IMR-90 (cell line): ENCODE results near the gene MYADML2. TPM values are rescaled to one million over a fixed set of nuclear protein-coding genes. Genes with fewer than 3 reads are reported as not detected.

Experiments
- ATAC-seq: fragments of 200-7000 bp; cut with Tn5 transposase; 2 replicates; pipeline ENCODE4 v1.9.1; 2020; ENCODE audit warnings: low read depth, mild to moderate bottlenecking, moderate library complexity
- BruUV-seq: library from RNA; stranded (reverse); fragments of 400-500 nt; replicated peaks from 2 replicates; lab custom pipeline; 2021; lab: Mats Ljungman, UMichigan
- CTCF ChIA-PET: fragments of 300-600 bp; formaldehyde crosslinking; extraction: SDS; loops from one replicate; lab custom pipeline; 2021; ENCODE audit warnings: antibody characterized with exemption; lab: Yijun Ruan, JAX
- POLR2A ChIA-PET: fragments of 300-600 bp; sonication (Branson Sonifier 250); formaldehyde crosslinking; loops from one replicate; lab custom pipeline; 2022; ENCODE audit warnings: antibody characterized with exemption; ENCODE audit not compliant: unreplicated experiment; lab: Charles Lee
- DNase-seq: peaks from one replicate; pipeline ENCODE4 v3.0.0; 2013
- H2AFZ ChIP-seq: replicated peaks from 2 replicates; pipeline ENCODE3; 2013; ENCODE audit warnings: low read length, mild to moderate bottlenecking; ENCODE audit not compliant: poor library complexity
- H2AK5ac ChIP-seq: 2 replicates; pipeline ENCODE4 v1.6.1; 2013; ENCODE audit warnings: low read depth, low read length, inconsistent platforms
- H2AK9ac ChIP-seq: replicated peaks from 2 replicates; pipeline ENCODE3; 2013; ENCODE audit warnings: mild to moderate bottlenecking, low read depth, low read length, moderate library complexity; ENCODE audit not compliant: poor library complexity
- H2BK120ac ChIP-seq: 2 replicates; pipeline ENCODE4 v1.6.1; 2013; ENCODE audit warnings: low read depth, low read length, inconsistent platforms
- H2BK15ac ChIP-seq: 3 replicates; pipeline ENCODE4 v1.6.1; 2013; ENCODE audit warnings: low read depth, low read length, inconsistent platforms
- H2BK20ac ChIP-seq: 2 replicates; pipeline ENCODE4 v1.6.1; 2013; ENCODE audit warnings: low read depth, mild to moderate bottlenecking, inconsistent platforms, low read length, moderate library complexity
- H2BK5ac ChIP-seq: 2 replicates; pipeline ENCODE4 v1.6.1; 2013; ENCODE audit warnings: mild to moderate bottlenecking, low read depth, low read length, inconsistent platforms; ENCODE audit not compliant: poor library complexity, severe bottlenecking
- H3K14ac ChIP-seq: replicated peaks from 2 replicates; pipeline ENCODE4 v1.6.1; 2013; ENCODE audit warnings: low read depth, low read length, inconsistent platforms
- H3K18ac ChIP-seq: 2 replicates; pipeline ENCODE4 v1.6.1; 2013; ENCODE audit warnings: low read depth, low read length, control low read depth
- H3K23ac ChIP-seq: 2 replicates; pipeline ENCODE4 v1.6.1; 2013; ENCODE audit warnings: low read depth, low read length, inconsistent platforms
- H3K27ac ChIP-seq: 2 replicates; pipeline ENCODE4 v1.5.1; 2013; ENCODE audit warnings: mild to moderate bottlenecking, control low read depth, low read length; ENCODE audit not compliant: insufficient read depth
- H3K27me3 ChIP-seq: 2 replicates; pipeline ENCODE4 v1.6.1; 2013; ENCODE audit warnings: low read length; ENCODE audit not compliant: control insufficient read depth, insufficient read depth
- H3K36me3 ChIP-seq: 2 replicates; pipeline ENCODE4 v1.6.1; 2013; ENCODE audit warnings: low read length, mixed read lengths; ENCODE audit not compliant: control insufficient read depth, insufficient read depth
- H3K4ac ChIP-seq: 2 replicates; pipeline ENCODE4 v1.6.1; 2013; ENCODE audit warnings: low read depth, low read length, inconsistent platforms
- H3K4me1 ChIP-seq: 2 replicates; pipeline ENCODE4 v1.6.1; 2013; ENCODE audit warnings: low read length, mixed read lengths; ENCODE audit not compliant: control insufficient read depth, insufficient read depth
- H3K4me2 ChIP-seq: 2 replicates; pipeline ENCODE4 v1.6.1; 2013; ENCODE audit warnings: low read depth, mild to moderate bottlenecking, control low read depth, low read length, moderate library complexity
- H3K4me3 ChIP-seq: 2 replicates; pipeline ENCODE4 v1.5.1; 2013; ENCODE audit warnings: low read depth, mild to moderate bottlenecking, control low read depth, low read length, moderate library complexity; ENCODE audit not compliant: insufficient read depth
- H3K56ac ChIP-seq: 2 replicates; pipeline ENCODE4 v1.6.1; 2013; ENCODE audit warnings: low read length, inconsistent platforms; ENCODE audit not compliant: insufficient read depth; ENCODE audit errors: extremely low read depth
- H3K79me1 ChIP-seq, 2 experiments: 2 replicates each; pipeline ENCODE4 v1.6.1; 2013; ENCODE audit warnings: low read length in 2 of 2, inconsistent platforms in 1 of 2, low read depth in 1 of 2
- H3K9ac ChIP-seq: 2 replicates; pipeline ENCODE4 v1.6.1; 2013; ENCODE audit warnings: low read depth, low read length, control low read depth
- H3K9me1 ChIP-seq: 2 replicates; pipeline ENCODE4 v1.6.1; 2013; ENCODE audit warnings: low read length, inconsistent platforms; ENCODE audit not compliant: insufficient read depth
- H3K9me3 ChIP-seq: 2 replicates; pipeline ENCODE4 v1.6.1; 2013; ENCODE audit warnings: low read length; ENCODE audit not compliant: control insufficient read depth, insufficient read depth
- H4K20me1 ChIP-seq: 2 replicates; pipeline ENCODE4 v1.6.1; 2013; ENCODE audit warnings: low read length, inconsistent platforms; ENCODE audit not compliant: insufficient read depth
- H4K5ac ChIP-seq: 2 replicates; pipeline ENCODE4 v1.6.1; 2013; ENCODE audit warnings: mild to moderate bottlenecking, low read depth, low read length, control low read depth
- H4K8ac ChIP-seq, 2 experiments: 2 replicates each; pipeline ENCODE4 v1.6.1; 2013; ENCODE audit warnings: low read depth in 2 of 2, low read length in 2 of 2, control low read depth in 1 of 2, inconsistent platforms in 1 of 2
- H4K91ac ChIP-seq: 2 replicates; pipeline ENCODE4 v1.6.1; 2013; ENCODE audit warnings: low read depth, low read length, inconsistent platforms; ENCODE audit not compliant: insufficient read depth
- BHLHE40 ChIP-seq: fragments of 150-350 bp; IDR thresholded peaks from 2 replicates; pipeline ENCODE4 v1.6.1; 2016; ENCODE audit warnings: mild to moderate bottlenecking, low read depth, low read length
- CEBPB ChIP-seq: IDR thresholded peaks from 2 replicates; pipeline ENCODE4 v1.6.1; 2012; ENCODE audit warnings: low read depth, low read length, improper control_type of control experiment
- CHD1 ChIP-seq: IDR thresholded peaks from 2 replicates; pipeline ENCODE4 v1.6.1; 2012; ENCODE audit warnings: low read depth, low read length, improper control_type of control experiment
- CTCF ChIP-seq: conservative IDR thresholded peaks from 2 replicates; pipeline ENCODE4 v1.5.1; 2012; ENCODE audit warnings: mild to moderate bottlenecking, low read depth, low read length, improper control_type of control experiment
- ELK1 ChIP-seq: fragments of 150-350 bp; IDR thresholded peaks from 2 replicates; pipeline ENCODE4 v1.6.1; 2016; ENCODE audit warnings: low read depth, mild to moderate bottlenecking, low read length, moderate library complexity, borderline replicate concordance
- FOS ChIP-seq: fragments of 150-350 bp; IDR thresholded peaks from 2 replicates; pipeline ENCODE4 v1.6.1; 2016; ENCODE audit warnings: low read depth, low read length
- MAFK ChIP-seq: IDR thresholded peaks from 2 replicates; pipeline ENCODE4 v1.6.1; 2012; ENCODE audit warnings: low read depth, low read length, improper control_type of control experiment
- MAZ ChIP-seq: IDR thresholded peaks from 2 replicates; pipeline ENCODE4 v1.6.1; 2012; ENCODE audit warnings: low read depth, mild to moderate bottlenecking, low read length, improper control_type of control experiment, moderate library complexity, borderline replicate concordance
- MXI1 ChIP-seq: IDR thresholded peaks from 2 replicates; pipeline ENCODE4 v1.6.1; 2012; ENCODE audit warnings: low read depth, mild to moderate bottlenecking, low read length, moderate library complexity, borderline replicate concordance
- NFE2L2 ChIP-seq: fragments of 150-350 bp; IDR thresholded peaks from 2 replicates; pipeline ENCODE4 v1.6.1; 2016; ENCODE audit warnings: low read depth, mild to moderate bottlenecking, low read length
- RAD21 ChIP-seq: IDR thresholded peaks from 2 replicates; pipeline ENCODE4 v1.6.1; 2012; ENCODE audit warnings: low read length, improper control_type of control experiment
- RCOR1 ChIP-seq: IDR thresholded peaks from 2 replicates; pipeline ENCODE4 v1.6.1; 2012; ENCODE audit warnings: mild to moderate bottlenecking, low read length, improper control_type of control experiment; ENCODE audit not compliant: insufficient replicate concordance
- SMC3 ChIP-seq: fragments of 150-350 bp; IDR thresholded peaks from 2 replicates; pipeline ENCODE4 v1.6.1; 2016; ENCODE audit warnings: low read depth, mild to moderate bottlenecking, antibody characterized with exemption, low read length, moderate library complexity
- WGBS, 2 experiments: methylation state at CpG; one replicate each; pipeline versions ENCODE4 v1.1.5 to v1.1.7; 2013; ENCODE audit warnings: missing lambda C conversion rate in 2 of 2; ENCODE audit not compliant: insufficient read length in 1 of 2; ENCODE audit errors: extremely low coverage in 2 of 2; 5-methylcytosine and 5-hydroxymethylcytosine counted together
- dilution Hi-C: fragments of 300-500 bp; cut with HindIII; formaldehyde crosslinking; loops from one replicate; pipeline ENCODE4 v1.14.3; 2018; ENCODE audit warnings: low sequenced_read_pairs; ENCODE audit not compliant: unreplicated experiment
- in situ Hi-C: fragments of 300-500 bp; cut with MboI; formaldehyde crosslinking; loops from 3 replicates; pipeline ENCODE4 v1.14.3; 2019; ENCODE audit warnings: low sequenced_read_pairs, inconsistent platforms, mixed read lengths
- intact Hi-C: fragments of 100-400 bp; cut with micrococcal nuclease; formaldehyde crosslinking; loops from 2 replicates; pipeline ENCODE4 v1.10.0; 2022
- polyA plus RNA-seq, 3 experiments: library from polyadenylated mRNA; depleted of rRNA; stranded (reverse); fragments of >200 nt; gene quantifications; 2 replicates each; pipeline ENCODE4 v1.2.3, GENCODE V29; 2012; ENCODE audit warnings: low replicate concordance in 1 of 3
- total RNA-seq: library from RNA; depleted of rRNA; stranded (reverse); fragments of >200 nt; gene quantifications from 2 replicates; pipeline ENCODE4 v1.2.3, GENCODE V29; 2012

The MYADML2 gene
- total and polyA plus RNA-seq, 2 of the 4 experiments (the other 2 are of a cell fraction) = not detected

- dilution Hi-C loops (no loop called here), in situ Hi-C loops (no loop called here), intact Hi-C loops (no loop called here)
- no peak overlapping the region for H3K4me3 ChIP-seq
- peaks cover 25% of the 10 kb centered on the region for H3K9me1 ChIP-seq
- no peaks in the 10 kb centered on the region for H3K27me3 ChIP-seq
- no peak overlapping the region for H3K9ac ChIP-seq
- peaks cover 15 to 83% of the 10 kb centered on the region in 2 experiments for H3K79me1 ChIP-seq
- peak overlapping the region; percentile 36; the same call in 1 of the 2 replicates for H2AK5ac ChIP-seq
- H4K5ac ChIP-seq = no peak overlapping the region
- H4K20me1 ChIP-seq = peaks cover 84% of the 10 kb centered on the region
- H3K9me3 ChIP-seq = no peaks in the 10 kb centered on the region
- H3K27ac ChIP-seq = peak overlapping the region; percentile 3; the same call in 1 of the 2 replicates
- no peak for ATAC-seq
- no peak overlapping the region for H4K91ac ChIP-seq
- DNase-seq = no peak
- peak overlapping the region; percentile 54; the same call in 1 of the 2 replicates for H3K4ac ChIP-seq
- H2AK9ac ChIP-seq = peak overlapping the region; percentile 84
- H2BK5ac ChIP-seq = no peak overlapping the region
- peaks cover 35% of the 10 kb centered on the region for H3K36me3 ChIP-seq
- peak overlapping the region in 1 of 2 experiments; percentile 46; a peak in 1 of 4 replicates for H4K8ac ChIP-seq
- H2BK120ac ChIP-seq = no peak overlapping the region
- no peak overlapping the region; the same call in 1 of the 2 replicates for H3K4me2 ChIP-seq
- ChIA-PET POLR2A (no interaction called here), CTCF (no interaction called here)
- BruUV-seq = no TSS peak
- no peak overlapping the region for H3K56ac ChIP-seq
- H2BK20ac ChIP-seq = no peak overlapping the region
- no peak overlapping the region; the same call in 1 of the 2 replicates for H3K14ac ChIP-seq
- H3K4me1 ChIP-seq = peaks cover 36% of the 10 kb centered on the region
- 65% methylated on average over 9 of the region's 33 CpGs; no CpG with 5 or more reads in 1 of the 2 experiments for WGBS, 2 experiments
- H2AFZ ChIP-seq = no peak overlapping the region
- peak overlapping the region; percentile 65; the same call in 1 of the 2 replicates for H3K23ac ChIP-seq
- no peak overlapping the region for H2BK15ac ChIP-seq
- H3K18ac ChIP-seq = no peak overlapping the region
- no peak for TF ChIP-seq CEBPB
- TF ChIP-seq CTCF = no peak
- TF ChIP-seq BHLHE40 = no peak
- no peak for TF ChIP-seq ELK1
- TF ChIP-seq RAD21 = no peak
- TF ChIP-seq NFE2L2 = no peak
- no peak for TF ChIP-seq FOS
- TF ChIP-seq RCOR1 = no peak
- no peak for TF ChIP-seq CHD1
- TF ChIP-seq SMC3 = no peak
- TF ChIP-seq MAFK = no peak
- no peak for TF ChIP-seq MAZ
- no peak for TF ChIP-seq MXI1
Measured at GRCh38 chr17:81920612-81921536, 26.2 kb downstream of the MYADML2 start.
